Measurements from ENCODE around the gene LRTM2.

Gene LRTM2

DNA sequence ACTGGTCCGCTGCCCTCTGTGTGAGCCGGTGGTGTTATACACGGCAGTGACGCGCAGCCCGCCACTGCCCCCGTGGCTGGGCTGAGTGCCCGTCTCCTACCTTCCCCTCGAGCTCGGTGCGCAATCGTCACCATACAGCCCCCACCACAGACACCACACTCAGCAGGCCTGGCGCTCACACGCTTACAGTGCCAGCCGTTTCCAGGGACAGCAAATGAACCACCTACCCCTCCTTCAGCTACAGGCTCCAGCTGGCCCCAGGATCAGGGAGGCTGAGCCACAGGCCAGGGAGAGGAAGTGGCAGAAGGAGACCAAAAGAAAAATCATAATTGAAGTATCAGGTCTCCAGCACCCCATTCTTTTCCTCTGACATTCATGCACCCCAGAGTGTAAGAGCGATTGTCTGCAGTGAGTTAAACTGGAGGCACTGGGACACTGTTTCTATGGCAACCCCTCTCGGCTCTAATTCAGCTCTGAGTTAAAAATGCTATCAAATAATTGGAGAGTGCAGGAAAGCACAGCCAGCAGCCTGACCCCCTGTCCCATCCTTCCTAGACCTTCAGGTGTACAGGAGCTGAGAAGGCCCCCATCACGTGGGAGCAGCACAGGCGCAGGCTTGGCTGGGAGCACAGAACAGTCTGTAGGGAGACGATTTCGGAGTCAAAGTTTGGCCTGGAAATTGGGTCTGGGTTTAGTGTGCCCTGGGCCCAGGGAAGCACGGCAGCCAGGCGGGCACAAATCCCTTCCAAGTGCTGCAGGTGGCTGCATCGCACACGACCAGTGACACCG, 18.0 kb downstream of the LRTM2 start:
- H3K4me3 ChIP-seq (ENCODE audit: low read length): no peak overlapping the region
- no peak for DNase-seq (ENCODE audit: low read depth, low spot score)

DNA sequence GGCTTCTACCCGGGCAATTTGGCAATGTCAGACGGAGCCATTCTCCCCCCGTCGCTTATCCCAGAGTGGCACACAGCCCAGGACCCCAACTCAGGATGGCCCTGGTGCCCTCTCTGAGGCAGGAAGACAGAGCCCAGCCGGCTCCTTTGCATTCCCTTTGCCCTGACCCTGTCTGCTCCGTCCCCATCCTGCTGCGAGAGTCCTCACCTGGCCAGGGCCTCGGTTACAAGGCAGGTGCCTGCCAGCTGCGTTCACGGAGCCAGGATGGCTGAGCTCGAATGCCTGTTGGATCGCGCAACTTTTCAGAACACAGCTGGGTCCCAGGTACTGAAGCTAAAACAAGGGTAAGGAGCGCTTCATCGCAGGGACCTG, 18.6 kb downstream of the LRTM2 start:
- no peak overlapping the region for H3K4me3 ChIP-seq (ENCODE audit: low read length)
- no peak for DNase-seq (ENCODE audit: low read depth, low spot score)

- no peak for DNase-seq (ENCODE audit: low read depth, low spot score)
- no peak overlapping the region for H3K4me3 ChIP-seq (ENCODE audit: low read length)
Observed at GRCh38 chr12:1839464-1839863, 19.1 kb downstream of the LRTM2 start.

- DNase-seq (ENCODE audit: low read depth, low spot score): no peak
- H3K4me3 ChIP-seq (ENCODE audit: low read length): no peak overlapping the region
Observed at GRCh38 chr12:1839956-1840951, 19.9 kb downstream of the LRTM2 start.

GRCh38 chr12:1840981-1841425, 20.6 kb downstream of the LRTM2 start:
- H3K4me3 ChIP-seq (ENCODE audit: low read length): no peak overlapping the region
- DNase-seq (ENCODE audit: low read depth, low spot score): no peak

- H3K4me3 ChIP-seq (ENCODE audit: low read length): no peak overlapping the region
- DNase-seq (ENCODE audit: low read depth, low spot score): no peak
Observed at GRCh38 chr12:1841586-1842182, 21.3 kb downstream of the LRTM2 start.

DNA sequence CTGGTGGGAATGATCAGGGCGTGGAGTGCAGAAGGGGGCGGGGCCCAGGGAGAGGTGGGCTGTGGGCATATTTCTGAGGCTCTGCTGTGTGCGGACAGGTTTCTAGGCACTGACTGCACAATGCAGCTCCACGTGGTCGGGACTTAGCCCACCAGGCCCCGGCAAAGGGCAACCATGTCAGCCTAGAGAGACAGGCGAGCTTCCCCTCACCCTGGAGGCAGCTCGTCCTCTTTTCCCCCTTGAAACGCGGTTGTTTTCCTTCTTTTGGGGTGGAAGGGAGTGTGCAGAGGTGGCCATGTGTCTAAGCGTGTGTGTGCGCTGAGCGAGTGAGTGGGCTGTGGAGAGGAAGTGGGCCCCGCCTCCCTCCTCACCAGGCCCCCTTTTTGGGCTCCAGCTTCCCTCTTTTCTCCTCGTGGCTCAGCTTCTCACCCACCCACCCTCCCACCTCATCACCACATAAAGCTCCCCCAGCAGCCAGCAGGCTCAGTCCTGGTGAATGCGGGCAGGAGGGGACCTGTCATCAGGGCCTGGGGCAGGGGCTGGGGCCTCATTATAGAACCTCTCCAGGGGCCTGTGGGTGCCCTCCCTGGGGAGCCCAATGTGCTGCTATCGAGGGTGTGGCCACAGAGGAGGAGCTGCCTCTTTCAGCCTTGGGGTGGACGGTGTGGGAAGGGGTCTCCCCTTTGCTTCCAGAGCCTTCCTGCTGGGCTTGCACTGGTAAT, 22.0 kb downstream of the LRTM2 start:
- no peak overlapping the region for H3K4me3 ChIP-seq (ENCODE audit: low read length)
- no peak for DNase-seq (ENCODE audit: low read depth, low spot score)

- DNase-seq (ENCODE audit: low read depth, low spot score): no peak
- H3K4me3 ChIP-seq (ENCODE audit: low read length): no peak overlapping the region
Observed at GRCh38 chr12:1842905-1843640, 22.7 kb downstream of the LRTM2 start.

DNA sequence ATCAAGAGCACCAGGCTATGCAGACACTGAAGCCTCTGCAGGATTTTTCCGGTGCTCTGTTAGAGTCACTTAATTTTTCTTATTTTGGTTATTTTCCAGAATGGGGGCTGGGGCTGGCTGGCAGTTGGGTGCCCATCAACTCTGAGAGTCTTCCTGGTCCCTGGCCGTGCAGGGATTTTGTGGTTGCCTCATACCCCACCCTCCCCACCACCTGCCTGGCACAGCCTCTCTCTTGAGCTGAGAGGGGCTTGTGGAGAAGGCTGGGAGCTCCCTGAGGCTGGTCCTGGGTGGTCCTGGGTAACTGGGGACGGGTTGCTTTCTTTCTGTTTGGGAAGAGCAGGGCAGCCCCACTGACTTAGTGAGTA, 23.3 kb downstream of the LRTM2 start:
- H3K4me3 ChIP-seq (ENCODE audit: low read length): no peak overlapping the region
- no peak for DNase-seq (ENCODE audit: low read depth, low spot score)

DNA sequence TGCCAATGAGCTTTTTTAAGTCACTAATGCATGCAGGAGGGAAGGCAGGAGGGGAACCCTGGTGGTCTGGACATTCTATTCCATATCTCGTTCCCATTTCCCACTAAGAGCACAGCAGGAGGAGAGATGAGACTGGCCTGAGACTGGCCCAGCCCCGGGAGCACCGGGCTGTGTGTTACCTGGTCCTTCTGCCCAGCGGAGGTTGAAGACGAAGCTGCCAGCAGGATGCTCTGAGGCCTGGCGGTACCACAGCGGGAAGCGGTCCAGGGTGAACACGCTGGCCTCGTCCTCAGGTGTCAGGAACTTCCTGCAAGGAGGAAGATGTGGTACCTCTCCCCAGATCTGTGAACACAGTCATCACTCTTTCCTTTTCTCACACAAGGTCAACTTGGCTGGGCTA, 23.9 kb downstream of the LRTM2 start:
- no peak for DNase-seq (ENCODE audit: low read depth, low spot score)

GRCh38 chr12:1844661-1845409, 24.5 kb downstream of the LRTM2 start:
- H3K4me3 ChIP-seq (ENCODE audit: low read length): no peak overlapping the region
- no peak for DNase-seq (ENCODE audit: low read depth, low spot score)

More for the DNA sequence above, 23.9 kb downstream of the LRTM2 start:
- no peak overlapping the region for H3K4me3 ChIP-seq (ENCODE audit: low read length)

- H3K4me3 ChIP-seq (ENCODE audit: low read length): no peak overlapping the region
- DNase-seq (ENCODE audit: low read depth, low spot score): no peak
Observed at GRCh38 chr12:1845427-1845826, 25.1 kb downstream of the LRTM2 start.

DNA sequence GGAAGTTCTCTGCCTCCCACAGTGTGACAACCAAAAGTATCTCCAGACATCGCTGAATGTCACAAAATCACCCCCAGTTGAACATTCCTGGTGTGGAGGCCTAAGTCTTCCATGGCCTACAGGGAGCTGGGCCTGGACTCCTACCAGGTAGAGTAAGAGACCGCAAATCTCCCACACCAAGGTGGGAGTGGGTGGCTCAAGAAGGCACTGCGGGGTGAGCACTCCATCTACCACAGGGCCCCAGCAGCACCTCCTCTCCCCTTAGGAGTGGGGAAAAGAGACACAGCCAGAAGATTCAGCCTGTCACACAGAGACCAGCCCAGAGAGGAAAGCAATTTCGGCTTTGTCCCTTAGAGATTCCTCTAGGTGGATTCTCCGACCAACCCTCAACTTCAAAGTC, 25.5 kb downstream of the LRTM2 start:
- no peak overlapping the region for H3K4me3 ChIP-seq (ENCODE audit: low read length)
- no peak for DNase-seq (ENCODE audit: low read depth, low spot score)

DNA sequence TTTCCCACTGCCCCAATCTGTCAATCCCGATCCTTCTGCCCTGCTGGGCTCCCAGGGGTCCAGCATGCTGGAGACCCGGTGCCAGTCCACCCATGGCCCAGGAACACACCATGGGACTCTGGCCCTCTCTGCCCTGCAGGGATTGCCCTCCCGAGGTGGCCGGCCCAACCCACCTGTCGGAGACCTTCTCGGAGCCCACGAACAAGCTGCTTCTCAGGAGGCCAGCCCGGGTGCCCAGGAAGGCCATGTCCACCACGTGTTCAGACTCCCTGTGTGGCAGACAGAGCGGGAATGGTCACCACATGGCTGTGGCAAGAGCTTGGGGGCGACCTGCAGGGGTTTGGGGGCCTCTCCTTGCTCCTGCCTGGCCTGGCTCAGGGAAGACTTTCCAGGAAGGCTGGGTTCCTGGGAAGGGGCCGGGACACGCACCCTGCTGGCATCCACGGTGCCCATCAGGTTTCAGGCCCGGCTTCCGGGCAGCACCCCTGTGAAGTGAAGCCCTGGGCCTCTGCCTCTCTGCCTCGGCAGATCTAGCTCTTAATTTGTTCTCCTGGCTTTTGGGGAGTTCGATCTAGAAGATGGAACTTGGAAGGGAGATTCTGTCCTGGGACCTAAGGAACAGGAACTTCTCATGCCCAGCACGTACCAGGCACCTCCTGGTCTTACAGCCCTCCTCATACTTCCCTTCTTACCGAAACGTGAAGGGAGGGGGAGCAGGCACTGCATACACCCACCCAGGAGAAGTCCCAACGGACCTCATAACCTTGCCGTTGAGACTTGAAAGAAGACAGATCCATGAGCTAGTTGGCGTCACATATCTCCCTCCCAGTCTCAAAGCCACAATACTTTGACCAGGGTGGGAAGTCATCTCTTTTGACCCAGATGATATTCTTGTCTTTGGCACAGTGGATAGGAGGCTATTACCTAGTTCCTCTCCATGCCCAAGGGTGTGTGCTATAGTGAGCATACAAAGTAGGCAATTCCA, 26.3 kb downstream of the LRTM2 start:
- DNase-seq (ENCODE audit: low read depth, low spot score): no peak
- H3K4me3 ChIP-seq (ENCODE audit: low read length): no peak overlapping the region

DNA sequence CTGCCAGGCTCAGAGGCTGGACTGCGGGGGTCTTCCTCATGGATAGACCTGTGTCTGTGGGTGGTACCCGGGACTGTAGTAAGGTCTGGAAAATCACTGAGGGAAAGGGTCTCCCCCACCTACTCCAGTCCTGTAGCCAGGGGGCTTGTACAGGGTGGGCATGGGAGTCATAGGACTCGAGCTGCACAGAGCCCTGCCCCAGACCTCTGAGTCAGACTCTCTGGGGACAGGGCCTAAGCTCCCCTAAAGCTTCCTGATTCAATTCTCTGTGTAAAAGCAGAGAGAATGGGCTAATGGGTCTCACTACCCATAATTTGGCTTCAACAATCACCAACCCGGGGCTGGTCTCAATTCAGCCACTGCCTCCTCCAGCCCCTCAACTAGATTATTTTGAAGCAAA, 27.0 kb downstream of the LRTM2 start:
- H3K4me3 ChIP-seq (ENCODE audit: low read length): no peak overlapping the region
- DNase-seq (ENCODE audit: low read depth, low spot score): no peak

- no peak overlapping the region for H3K4me3 ChIP-seq (ENCODE audit: low read length)
- DNase-seq (ENCODE audit: low read depth, low spot score): no peak
Observed at GRCh38 chr12:1848146-1848545, 27.8 kb downstream of the LRTM2 start.

DNA sequence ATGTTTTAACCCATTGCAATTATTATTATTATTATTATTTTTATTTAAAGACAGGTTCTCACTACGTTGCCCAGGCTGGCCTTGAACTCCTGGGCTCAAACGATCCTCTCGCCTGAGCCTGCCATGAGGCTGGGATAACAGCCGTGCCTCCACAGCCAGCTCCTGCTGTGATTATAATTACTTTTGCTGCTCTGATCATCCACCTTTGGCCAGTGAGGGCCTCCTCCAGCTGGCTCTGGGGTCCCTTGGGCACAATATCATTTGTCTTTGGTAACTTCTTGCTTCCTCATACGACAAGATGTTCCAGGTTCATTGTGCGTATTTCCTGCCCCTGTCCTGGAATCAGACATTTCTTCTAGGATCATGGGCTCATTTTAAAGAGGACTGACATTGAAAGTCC, 28.4 kb downstream of the LRTM2 start:
- DNase-seq (ENCODE audit: low read depth, low spot score): no peak
- H3K4me3 ChIP-seq (ENCODE audit: low read length): no peak overlapping the region
